ENCODE data around the gene RSPO4.

DNA sequence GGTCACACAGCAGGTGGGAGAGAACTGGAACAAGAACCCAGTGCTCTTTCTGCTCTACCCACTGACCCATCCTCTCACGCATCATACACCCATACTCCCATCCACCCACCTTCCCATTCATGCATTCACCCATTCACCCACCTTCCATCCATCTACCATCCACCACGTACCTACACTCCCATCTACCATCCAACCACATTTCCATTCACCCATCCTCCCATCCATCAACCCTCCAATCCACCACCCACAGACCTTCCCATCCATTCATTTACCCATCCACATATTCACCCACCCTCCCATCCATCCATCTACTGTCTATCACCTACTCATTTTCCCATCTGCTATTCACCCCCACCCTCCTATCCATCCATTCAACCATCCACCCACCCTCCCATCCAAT, 17.2 kb upstream of the RSPO4 start:
- TF ChIP-seq EZH2 (IDR thresholded peaks at IDR 0.05; ENCODE audit: borderline replicate concordance, low read length) (no peak), CTCF (conservative IDR thresholded peaks at IDR 0.05 in 1 of 2, IDR thresholded peaks at IDR 0.05 in 1 of 2; ENCODE audit: extremely low read depth in 1 of 2, insufficient read depth in 1 of 2, low read depth in 1 of 2, low read length in 2 of 2) (no peak)

Measured in mammary epithelial cell (primary cell).